ENCODE measurements around the gene LGI1.
A peak's percentile ranks its signal among the peaks of the same experiment; 100 is the strongest.
"Not testable (repeated sequence)": the region's sequence is repeated elsewhere in the genome, so short reads cannot be mapped to it uniquely, and the experiment has no call there.

LGI1 gene

GRCh38 chr10:93807371-93807770 is 49.6 kb downstream of the LGI1 start:
- DNase-seq (ENCODE audit: low spot score) = no peak

- no peak for DNase-seq (ENCODE audit: low spot score)
These were observed 55.1 kb downstream of the LGI1 start for GRCh38 chr10:93812659-93813338.

GRCh38 chr10:93813507-93814465 is 56.0 kb downstream of the LGI1 start:
- DNase-seq (ENCODE audit: low spot score) = peak; percentile 26

- peak; percentile 19 for DNase-seq (ENCODE audit: low spot score)
These were observed 57.8 kb downstream of the LGI1 start for GRCh38 chr10:93815304-93816096.

- DNase-seq (ENCODE audit: low spot score) = peak; percentile 55
These were observed 58.5 kb downstream of the LGI1 start for GRCh38 chr10:93816123-93816747.

GRCh38 chr10:93818086-93818485 is 60.4 kb downstream of the LGI1 start:
- no peak for DNase-seq (ENCODE audit: low spot score)

- DNase-seq (ENCODE audit: low spot score) = peak; percentile 44
These were observed 61.8 kb downstream of the LGI1 start for GRCh38 chr10:93819520-93819919.

- no peak for DNase-seq (ENCODE audit: low spot score)
These were observed 62.7 kb downstream of the LGI1 start for GRCh38 chr10:93820434-93820833.

GRCh38 chr10:93821051-93821772 is 63.5 kb downstream of the LGI1 start:
- no peak for DNase-seq (ENCODE audit: low spot score)

GRCh38 chr10:93826355-93826754 is 68.6 kb downstream of the LGI1 start:
- no peak for DNase-seq (ENCODE audit: low spot score)

GRCh38 chr10:93827056-93827804 is 69.5 kb downstream of the LGI1 start:
- peak; percentile 22 for DNase-seq (ENCODE audit: low spot score)

GRCh38 chr10:93831065-93831464 is 73.3 kb downstream of the LGI1 start:
- DNase-seq (ENCODE audit: low spot score) = not testable (repeated sequence)

GRCh38 chr10:93835770-93836169 is 78.0 kb downstream of the LGI1 start:
- DNase-seq (ENCODE audit: low spot score) = no peak

GRCh38 chr10:93837822-93838221 is 80.1 kb downstream of the LGI1 start:
- no peak for DNase-seq (ENCODE audit: low spot score)

GRCh38 chr10:93838278-93838677 is 80.5 kb downstream of the LGI1 start:
- DNase-seq (ENCODE audit: low spot score) = no peak

GRCh38 chr10:93841961-93842360 is 84.2 kb downstream of the LGI1 start:
- DNase-seq (ENCODE audit: low spot score) = no peak

- DNase-seq (ENCODE audit: low spot score) = no peak
These were observed 87.4 kb downstream of the LGI1 start for GRCh38 chr10:93844979-93845626.
